Measurements from ENCODE around the gene GTF3C4.
"Not testable (repeated sequence)": the region's sequence is repeated elsewhere in the genome, so short reads cannot be mapped to it uniquely, and the experiment has no call there.

Gene GTF3C4

DNA sequence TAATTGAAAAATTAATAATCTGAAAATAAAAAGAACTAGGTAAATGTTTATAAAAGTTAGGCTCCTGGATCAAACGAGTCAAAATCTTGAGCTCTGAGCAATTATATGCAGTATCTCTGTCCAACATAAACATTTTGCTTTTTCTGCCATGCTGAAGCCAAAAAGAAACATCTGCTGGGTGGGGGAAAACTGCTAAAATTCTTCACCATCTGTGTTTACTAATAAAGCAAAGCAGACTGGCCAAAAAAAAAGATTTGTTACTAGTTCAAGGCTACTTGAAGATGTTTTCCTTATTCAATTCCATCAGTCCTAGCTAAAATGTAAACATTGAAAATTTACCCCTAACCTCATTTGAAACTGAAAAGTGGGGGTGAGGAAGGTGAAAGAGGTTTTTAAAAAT, 29.7 kb downstream of the GTF3C4 start:
- DNase-seq (ENCODE audit: low read depth): no peak

DNA sequence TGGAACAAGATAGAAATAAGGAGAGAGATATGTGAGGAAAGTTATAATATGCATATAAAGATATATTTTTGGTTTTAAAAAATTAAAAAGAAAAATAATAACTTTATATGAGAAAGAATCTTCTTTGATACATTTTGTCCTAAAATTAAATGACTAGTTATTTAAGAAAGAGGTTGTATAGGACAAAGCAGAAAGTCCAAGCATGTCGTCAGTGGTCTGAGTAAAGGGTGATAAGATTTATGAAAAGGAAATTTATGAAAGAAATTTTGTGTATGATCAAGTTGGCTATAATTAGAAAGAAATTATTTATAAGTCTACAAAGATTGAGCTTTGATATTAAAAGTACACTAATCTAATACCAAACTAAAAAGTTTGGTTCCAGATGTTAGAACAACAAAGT, 32.0 kb downstream of the GTF3C4 start:
- no peak for DNase-seq (ENCODE audit: low read depth)

- no peak for DNase-seq (ENCODE audit: low read depth)
Observed at GRCh38 chr9:132703336-132703735, 33.1 kb downstream of the GTF3C4 start.

DNA sequence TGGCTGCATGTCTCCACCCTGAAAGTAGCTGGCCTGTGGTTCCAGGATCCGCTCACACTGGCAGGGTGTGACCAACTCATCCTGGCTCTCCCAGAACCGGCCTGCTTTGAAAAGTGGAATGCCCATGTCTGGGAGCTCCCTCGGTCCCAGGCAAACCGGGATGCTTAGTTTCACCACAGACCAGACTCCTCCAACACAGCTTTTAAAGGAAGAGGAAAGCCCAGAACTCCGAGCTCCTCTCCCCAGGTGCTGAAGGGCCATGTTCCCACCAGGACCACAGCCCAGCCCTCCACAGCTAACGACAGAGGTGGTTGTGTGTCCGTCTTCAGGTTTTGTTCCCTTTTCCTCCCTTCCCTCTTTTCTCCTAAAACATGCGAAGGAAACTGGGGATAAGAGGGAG, 38.0 kb downstream of the GTF3C4 start:
- no peak for DNase-seq (ENCODE audit: low read depth)

GRCh38 chr9:132708769-132709430, 38.6 kb downstream of the GTF3C4 start:
- no peak for DNase-seq (ENCODE audit: low read depth)

- no peak for DNase-seq (ENCODE audit: low read depth)
Observed at GRCh38 chr9:132710333-132710732, 40.1 kb downstream of the GTF3C4 start.

- not testable (repeated sequence) for DNase-seq (ENCODE audit: low read depth)
Observed at GRCh38 chr9:132711152-132711551, 40.9 kb downstream of the GTF3C4 start.

- no peak for DNase-seq (ENCODE audit: low read depth)
Observed at GRCh38 chr9:132711846-132712245, 41.6 kb downstream of the GTF3C4 start.

DNA sequence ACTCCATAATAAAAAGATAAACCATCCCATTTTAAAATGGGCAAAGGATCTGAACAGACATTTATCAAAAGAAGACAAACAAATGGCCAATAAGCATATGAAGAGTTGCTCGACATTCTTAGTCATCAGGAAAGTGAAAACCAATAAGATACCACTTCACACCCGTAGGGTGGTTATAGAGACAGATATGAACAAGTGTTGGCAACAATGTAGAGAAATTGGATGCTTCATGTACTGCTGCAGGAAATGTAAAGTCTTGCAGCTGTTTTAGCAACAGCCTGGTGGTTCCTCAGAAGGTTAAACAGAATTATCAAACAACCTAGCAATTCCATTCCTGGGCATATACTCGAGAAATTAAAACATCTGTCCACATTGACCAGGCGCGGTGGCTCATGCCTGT, 42.5 kb downstream of the GTF3C4 start:
- no peak for DNase-seq (ENCODE audit: low read depth)

DNA sequence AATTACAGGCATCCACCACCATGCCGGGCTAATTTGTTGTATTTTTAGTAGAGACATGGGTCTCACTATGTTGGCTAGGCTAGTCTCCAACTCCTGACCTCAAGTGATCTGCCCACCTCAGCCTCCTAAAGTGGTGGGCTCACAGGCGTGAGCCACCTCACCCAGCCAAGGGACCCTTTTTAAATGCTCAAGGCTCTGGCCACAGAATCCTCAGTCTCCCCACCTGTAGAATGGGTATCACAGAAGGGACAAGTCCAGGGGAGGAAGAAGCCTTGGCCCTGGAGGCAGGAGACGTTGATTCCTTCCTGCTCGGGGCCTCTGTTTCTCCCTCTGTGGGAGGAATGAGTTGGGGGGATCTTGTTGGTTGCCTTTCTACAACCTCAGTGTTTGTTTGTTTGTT, 45.7 kb downstream of the GTF3C4 start:
- DNase-seq (ENCODE audit: low read depth): no peak

DNA sequence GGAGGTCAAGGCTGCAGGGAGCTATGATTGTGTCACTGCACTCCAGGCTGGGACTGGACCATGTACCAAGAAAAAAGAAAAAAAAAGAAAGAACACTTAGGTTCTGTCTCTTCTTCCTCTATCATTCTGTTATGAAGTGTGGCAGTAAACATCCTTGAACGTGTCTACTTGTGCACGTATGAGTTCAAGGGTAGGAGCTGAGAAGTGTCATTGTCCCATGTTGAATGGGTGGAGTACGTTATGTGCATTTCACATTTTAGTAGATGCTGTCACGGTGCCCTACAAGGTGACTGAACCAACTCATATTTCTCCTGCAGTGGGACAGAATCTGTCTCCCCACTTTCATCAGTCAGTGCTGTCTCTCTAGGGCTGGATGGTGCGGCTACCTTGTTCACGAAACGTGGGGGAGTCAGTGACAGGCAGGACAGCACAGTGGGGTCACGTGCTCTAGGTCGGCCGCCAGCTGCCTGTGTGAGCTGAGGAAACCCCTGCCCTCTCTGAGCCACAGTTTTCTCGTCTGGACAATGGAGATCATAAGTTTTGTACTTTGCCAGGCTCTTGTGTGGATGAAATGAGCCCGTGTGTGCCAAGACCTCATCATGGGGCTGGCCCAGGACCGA, 47.2 kb downstream of the GTF3C4 start:
- no peak for DNase-seq (ENCODE audit: low read depth)

- DNase-seq (ENCODE audit: low read depth): not testable (repeated sequence)
Observed at GRCh38 chr9:132718381-132718928, 48.2 kb downstream of the GTF3C4 start.

DNA sequence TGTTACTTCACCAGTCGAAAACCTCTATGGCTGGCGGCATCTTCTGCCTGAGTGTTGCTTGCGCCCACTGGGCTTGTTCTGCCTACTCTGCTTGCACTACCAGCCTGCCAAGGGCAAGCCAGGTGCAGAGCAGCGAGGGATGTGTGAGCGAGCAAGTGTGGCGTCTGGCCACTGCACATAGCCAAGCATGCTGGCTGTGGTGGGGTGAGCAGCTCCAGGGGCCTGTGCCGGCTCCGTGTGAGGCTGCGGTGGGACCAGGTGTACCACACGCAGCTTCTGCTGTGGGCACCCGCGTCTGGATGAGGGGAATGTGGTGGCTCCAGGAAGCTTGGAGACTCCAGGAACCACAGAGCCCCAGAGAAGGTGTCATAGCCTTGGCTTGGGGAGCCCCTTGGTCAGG, 51.4 kb downstream of the GTF3C4 start:
- DNase-seq (ENCODE audit: low read depth): no peak

DNA sequence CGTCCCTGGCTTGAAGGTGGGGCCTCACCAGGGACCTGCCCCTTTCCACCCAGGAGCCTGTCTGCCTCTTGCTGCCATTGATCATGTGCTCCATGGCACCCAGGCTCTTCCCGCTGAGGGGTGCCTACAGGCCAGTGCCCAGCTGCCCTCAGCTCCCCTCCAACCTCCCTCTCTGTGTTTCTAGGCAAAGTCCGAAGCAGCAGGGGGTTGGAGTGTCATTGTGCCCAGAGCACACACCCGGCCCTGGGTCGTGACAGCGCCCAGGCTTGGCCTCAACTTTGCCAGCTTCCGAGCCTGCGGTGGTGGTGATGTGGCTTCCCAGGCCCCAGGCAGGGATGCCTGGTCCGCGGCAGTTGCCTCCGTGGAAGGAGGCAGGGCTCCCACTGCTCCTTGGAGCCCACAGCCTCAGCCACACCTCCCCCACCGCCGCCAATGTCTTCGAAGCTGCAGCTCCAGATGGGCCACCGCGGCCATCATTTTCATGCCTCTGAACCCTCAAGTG, 52.4 kb downstream of the GTF3C4 start:
- no peak for DNase-seq (ENCODE audit: low read depth)

DNA sequence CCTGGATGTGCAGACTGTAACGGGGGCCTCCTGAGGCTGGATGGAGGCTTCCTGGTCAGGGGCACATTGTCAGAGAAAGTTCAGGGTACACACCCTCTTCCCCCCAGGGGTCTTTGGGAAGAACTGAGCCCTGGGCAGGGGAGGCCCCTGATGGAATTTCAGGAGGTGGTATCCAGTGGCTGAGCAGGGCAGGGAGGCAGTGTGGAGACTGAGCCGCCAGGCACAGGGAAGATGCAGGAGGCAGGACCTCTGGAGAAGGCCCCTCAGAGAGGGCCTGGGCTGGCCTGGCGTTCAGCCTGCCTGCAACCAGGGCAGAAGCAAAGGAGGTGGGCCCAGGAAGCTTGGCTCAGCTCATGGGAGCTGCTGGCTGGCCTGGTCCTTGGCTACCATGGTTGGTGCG, 53.5 kb downstream of the GTF3C4 start:
- no peak for DNase-seq (ENCODE audit: low read depth)

DNA sequence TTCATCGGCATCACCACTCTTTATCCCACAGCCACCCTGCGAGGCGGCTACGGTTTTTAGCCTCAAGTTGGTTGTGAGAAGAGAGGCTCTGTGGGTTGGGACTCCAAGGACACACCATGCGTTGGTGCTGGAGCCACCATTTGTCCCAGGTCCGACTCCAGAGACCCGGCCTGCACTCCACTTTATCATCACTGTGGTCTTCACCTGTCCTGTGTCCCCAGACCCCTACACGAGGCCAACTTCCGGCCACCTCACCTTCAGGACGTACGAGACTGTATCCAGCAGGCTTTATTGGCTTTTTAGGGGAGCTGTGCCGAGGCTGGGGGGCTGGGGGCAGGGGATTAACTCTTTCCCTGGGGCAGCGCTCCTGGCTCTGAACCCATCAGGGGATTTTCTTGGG, 55.0 kb downstream of the GTF3C4 start:
- no peak for DNase-seq (ENCODE audit: low read depth)

DNA sequence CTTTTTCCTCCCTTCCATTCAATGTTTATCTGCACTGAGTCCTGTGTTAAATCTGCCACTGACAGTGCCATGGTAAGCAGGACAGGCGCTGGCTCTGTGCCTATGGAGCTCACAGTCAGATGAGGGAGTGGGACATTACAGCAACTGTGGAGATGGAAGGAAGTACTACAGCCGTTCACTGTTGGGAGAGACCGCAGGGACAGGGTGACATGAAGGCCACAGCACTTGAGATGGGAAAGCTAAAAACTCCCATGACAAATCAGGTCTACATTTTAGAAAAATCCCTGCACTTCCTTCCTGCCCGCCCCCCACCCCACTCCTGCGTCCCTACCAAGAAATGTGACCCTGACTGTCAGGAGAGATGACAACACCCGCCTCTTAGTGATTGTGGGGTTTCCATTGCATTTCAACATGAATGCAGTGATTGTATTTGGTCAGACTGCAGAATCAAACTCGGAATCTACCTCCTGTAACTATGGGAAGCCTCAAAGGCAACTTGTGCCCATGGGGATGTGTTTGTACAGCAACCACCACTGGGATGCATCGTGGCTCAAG, 56.4 kb downstream of the GTF3C4 start:
- DNase-seq (ENCODE audit: low read depth): no peak

GRCh38 chr9:132728071-132728470, 57.8 kb downstream of the GTF3C4 start:
- DNase-seq (ENCODE audit: low read depth): no peak

DNA sequence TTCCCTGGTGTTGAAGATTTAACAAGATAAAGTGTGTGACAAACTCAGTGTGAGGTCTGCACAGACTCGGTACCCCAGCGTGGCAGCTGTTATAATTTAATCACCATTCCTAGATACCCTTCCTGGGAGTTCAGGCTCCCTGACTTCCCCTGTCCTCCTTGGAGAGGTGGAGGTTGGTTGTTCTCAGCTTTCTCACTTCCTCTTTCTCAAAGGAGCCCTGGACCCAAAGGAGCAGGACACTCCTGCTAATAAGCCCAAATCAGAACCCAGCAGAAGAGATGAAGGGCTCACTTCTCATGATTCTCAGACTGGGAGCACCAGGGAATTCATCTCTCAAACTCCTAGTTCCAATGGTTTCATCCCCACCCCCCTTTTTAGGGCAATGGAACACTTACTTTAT, 58.2 kb downstream of the GTF3C4 start:
- DNase-seq (ENCODE audit: low read depth): no peak

GRCh38 chr9:132729235-132729890, 59.1 kb downstream of the GTF3C4 start:
- DNase-seq (ENCODE audit: low read depth): no peak

DNA sequence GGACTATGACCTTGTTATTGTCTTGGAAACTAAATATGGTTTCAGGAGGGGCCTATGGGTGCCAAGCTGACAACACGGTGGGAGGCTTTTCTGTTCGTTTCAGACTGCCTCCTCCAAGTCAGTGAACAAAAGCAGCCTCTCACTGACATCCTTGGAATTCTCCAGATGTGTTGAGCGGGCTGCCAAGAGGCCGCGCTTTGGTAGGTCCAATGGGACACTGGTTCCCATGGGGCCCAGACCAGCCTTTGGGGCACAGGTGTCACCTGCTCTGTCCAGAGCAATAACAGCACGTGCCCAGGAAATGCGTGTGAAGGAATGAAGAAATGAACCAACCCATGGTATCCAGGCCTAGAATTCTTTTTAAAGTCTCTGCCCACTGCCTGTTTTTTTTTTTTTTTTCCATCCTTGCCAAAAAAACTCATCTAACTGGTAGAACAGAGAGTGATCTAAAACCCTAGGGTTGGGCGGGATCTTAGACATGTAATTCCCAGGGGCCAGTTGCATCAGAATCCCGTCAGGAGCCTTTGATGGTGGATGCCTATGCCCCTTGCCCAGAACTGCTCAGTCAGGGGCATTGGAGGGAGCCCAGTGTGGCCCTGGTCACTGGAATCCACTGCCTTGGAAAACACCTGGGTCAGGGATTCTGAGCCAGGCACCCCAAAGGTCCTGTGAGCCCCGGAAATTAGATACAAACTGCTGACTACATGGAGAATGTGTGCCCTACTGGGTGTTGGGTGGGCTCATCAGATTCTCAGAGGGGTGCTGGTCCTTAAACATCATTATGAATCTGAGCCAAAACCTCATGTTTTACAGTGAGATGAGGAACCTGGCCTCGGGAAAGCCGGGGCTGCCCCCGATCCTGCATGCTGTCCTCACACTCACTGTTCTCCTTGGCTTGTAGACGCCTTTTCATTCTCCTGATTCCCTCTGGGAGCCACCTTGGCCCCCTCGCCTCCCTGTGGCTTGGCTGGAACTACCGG, 60.1 kb downstream of the GTF3C4 start:
- DNase-seq (ENCODE audit: low read depth): no peak

DNA sequence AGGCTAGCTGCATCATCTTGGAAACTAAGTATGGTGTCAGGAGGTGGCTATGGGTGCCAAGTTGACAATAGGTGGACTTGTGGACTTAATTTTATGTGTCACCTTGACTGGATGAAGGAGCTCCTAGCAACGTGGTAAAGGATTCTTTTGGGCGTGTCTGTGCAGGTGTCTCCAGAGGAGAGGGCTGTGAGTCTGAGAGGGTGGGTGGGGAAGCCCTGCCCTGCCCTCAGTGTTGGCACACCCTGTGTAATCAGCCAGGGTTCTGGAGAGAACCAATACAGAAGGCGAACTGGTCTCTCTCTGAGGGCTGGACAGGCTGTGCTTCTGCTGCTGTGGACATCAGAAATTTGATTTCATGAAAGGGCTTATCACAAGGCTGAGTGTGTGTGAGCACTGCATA, 61.0 kb downstream of the GTF3C4 start:
- no peak for DNase-seq (ENCODE audit: low read depth)

Measured in stimulated activated CD8-positive, alpha-beta memory T cell treated with anti-CD3 and anti-CD28 coated beads, Interleukin-15, amount 100 ng/mL, for 1 hour (primary cell).